Neural crest cell (in vitro differentiated cells): Measurements from ENCODE around the gene ZNF3. TPM values are rescaled to one million over a fixed set of nuclear protein-coding genes. Genes with fewer than 3 reads are reported as not detected.

ENCODE experiments used
- DNase-seq: peaks from one replicate; pipeline ENCODE4 v3.0.0; 2021; ENCODE audit warnings: low read depth, mixed read lengths, low spot score
- H3K27ac Mint-ChIP-seq: one replicate; pipeline ENCODE4 v1.8.0; 2021; ENCODE audit warnings: mild to moderate bottlenecking, mixed read lengths; ENCODE audit not compliant: unreplicated experiment
- H3K27me3 Mint-ChIP-seq: 2 replicates; pipeline ENCODE4 v1.8.0; 2021; ENCODE audit warnings: low read depth, mild to moderate bottlenecking, mixed read lengths
- H3K36me3 Mint-ChIP-seq: 2 replicates; pipeline ENCODE4 v1.8.0; 2021; ENCODE audit warnings: low read depth, mild to moderate bottlenecking, mixed read lengths
- H3K4me1 Mint-ChIP-seq: 2 replicates; pipeline ENCODE4 v1.8.0; 2021; ENCODE audit warnings: mixed read lengths
- H3K4me3 Mint-ChIP-seq: one replicate; pipeline ENCODE4 v1.8.0; 2021; ENCODE audit warnings: mild to moderate bottlenecking, mixed read lengths
- H3K9me3 Mint-ChIP-seq: 2 replicates; pipeline ENCODE4 v1.8.0; 2021; ENCODE audit warnings: mixed read lengths
- CTCF ChIP-seq: fragments of 200-600 bp; sonication (generic); conservative IDR thresholded peaks from 2 replicates; pipeline ENCODE4 v1.5.0; 2021; ENCODE audit warnings: antibody characterized with exemption, mild to moderate bottlenecking
- total RNA-seq: library from RNA; stranded (reverse); gene quantifications from 2 replicates; pipeline ENCODE4 v1.2.1, GENCODE V29; 2021

ZNF3 gene
- total RNA-seq, 1 donor from 2014 or later, result 67.1 TPM

- Mint-ChIP-seq H3K4me1 (peaks cover 16% of the 10 kb centered on the region), H3K4me3 (no peak overlapping the region), H3K27me3 (peaks cover 5% of the 10 kb centered on the region), H3K36me3 (peaks cover 9% of the 10 kb centered on the region), H3K9me3 (no peaks in the 10 kb centered on the region), H3K27ac (no peak overlapping the region)
- no peak for DNase-seq
- TF ChIP-seq CTCF, result no peak
Measured at GRCh38 chr7:100106633-100107032, 25.1 kb upstream of the ZNF3 start.

DNA sequence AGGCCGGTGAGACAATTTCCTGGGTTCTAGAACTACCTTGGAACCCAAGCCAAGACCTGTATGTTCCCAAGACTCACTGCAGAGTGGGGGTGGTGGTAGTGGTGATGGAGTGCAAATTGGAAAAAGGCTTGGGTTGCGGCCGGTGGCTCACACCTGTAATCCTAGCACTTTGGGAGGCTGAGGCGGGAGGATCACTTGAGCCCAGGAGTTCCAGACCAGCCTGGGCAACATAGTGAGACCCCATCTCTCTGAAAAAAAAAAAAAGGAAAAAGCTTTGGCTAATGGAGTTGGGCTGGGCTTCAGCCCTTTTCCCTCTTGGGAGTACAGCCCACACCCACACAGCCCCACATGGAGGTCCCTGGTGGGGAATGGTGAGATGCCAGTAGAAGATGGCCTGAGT is 24.0 kb upstream of the ZNF3 start:
- peak overlapping the region; percentile 20 for H3K27ac Mint-ChIP-seq
- peaks cover 22% of the 10 kb centered on the region for H3K4me1 Mint-ChIP-seq
- H3K36me3 Mint-ChIP-seq, result peaks cover 11% of the 10 kb centered on the region
- no peak for DNase-seq
- no peaks in the 10 kb centered on the region for H3K9me3 Mint-ChIP-seq
- no peak overlapping the region for H3K4me3 Mint-ChIP-seq
- H3K27me3 Mint-ChIP-seq, result peaks cover 11% of the 10 kb centered on the region
- TF ChIP-seq CTCF, result no peak

DNA sequence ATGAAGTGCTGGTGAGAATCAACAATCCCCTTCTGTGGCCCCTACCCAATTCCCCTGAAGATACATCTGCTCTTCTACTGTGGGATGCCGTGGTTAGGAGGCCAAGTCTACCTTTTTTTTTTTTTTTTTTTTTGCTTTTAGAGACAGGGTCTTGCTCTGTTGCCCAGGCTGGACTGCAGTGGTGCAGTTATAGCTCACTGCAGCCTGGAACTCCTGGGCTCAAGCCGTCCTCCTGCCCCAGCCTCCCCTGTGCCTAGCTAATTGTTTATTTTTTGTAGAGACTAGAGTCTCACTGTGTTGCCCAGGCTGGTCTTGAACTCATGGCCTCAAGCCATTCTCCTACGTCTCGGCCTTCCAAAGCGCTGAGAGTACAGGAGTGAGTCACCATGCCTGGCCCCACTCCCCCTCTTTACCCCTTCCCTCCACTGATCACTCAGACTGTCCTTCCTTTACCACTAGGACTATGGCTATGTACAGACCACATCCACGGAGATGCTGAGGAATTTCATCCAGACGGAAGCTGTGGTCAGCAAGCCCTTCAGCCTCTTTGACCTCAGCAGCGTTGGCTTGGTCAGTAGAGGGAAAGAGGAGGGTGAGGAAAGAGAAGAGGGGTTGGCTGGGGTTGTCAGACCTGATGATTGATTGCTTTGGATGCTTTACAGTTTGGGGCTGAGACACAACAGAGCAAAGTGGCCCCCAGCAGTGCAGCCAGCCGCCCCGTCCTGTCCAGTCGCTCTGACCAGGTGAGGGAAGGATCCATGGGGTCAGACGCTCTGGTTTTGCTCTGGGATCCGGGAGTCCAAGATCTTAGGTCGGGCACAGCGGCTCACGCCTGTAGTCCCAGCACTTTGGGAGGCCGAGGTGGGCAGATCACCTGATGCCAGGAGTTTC is 21.7 kb upstream of the ZNF3 start:
- DNase-seq, result no peak
- peaks cover 44% of the 10 kb centered on the region for H3K4me1 Mint-ChIP-seq
- H3K27me3 Mint-ChIP-seq, result peaks cover 18% of the 10 kb centered on the region
- no peak for TF ChIP-seq CTCF
- peaks cover 32% of the 10 kb centered on the region for H3K36me3 Mint-ChIP-seq
- peak overlapping the region; percentile 84 for H3K27ac Mint-ChIP-seq
- no peaks in the 10 kb centered on the region for H3K9me3 Mint-ChIP-seq
- H3K4me3 Mint-ChIP-seq, result peak overlapping the region; percentile 99

DNA sequence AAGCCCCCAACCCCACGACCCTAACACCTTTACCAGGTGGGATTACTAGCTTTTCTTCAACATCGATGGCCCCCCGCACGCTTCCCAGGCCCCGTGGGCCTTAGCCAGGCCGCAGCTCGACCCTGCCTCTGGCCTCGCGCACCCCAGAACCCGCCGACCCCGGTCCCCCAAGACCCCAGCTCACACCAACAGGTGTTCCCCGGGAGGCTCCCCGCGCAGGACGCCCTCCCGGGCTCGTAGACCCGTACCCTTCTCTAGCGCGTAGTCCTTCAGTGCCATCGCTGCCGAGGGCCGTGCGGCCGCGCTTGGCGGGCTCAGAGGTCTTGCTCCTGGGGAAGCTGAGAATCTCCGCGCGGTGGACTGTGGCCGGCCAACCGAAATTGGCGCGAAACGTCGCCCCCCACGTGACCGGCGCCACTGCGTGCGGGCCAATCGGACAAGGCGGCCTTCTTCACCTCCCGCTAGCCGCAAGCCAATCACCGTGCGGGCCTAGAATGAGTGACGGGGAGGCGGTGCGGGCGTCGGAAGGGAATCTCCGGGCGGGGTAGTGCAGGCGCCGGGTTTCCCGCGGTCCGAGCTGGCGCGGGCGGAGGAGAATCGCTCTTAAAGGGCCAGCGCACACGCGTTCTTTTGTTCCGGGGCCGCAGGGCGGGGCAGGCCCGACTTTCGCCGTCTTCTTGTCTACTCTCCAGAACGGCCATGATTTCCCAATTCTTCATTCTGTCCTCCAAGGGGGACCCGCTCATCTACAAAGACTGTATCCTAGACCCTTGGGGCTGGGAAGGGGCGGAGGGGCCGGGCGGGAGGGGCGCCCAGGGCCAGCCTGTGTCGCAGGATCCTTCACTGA is 19.7 kb upstream of the ZNF3 start, which contains the start of the genes AP4M1 and MCM7:
AP4M1 (plus strand) TSS at position 628 of the 847 bp plus-strand sequence; CDS start at position 700, 72 bp downstream.
MCM7 (minus strand) TSS at position 382 of the 847 bp plus-strand sequence; CDS start at position 279, 103 bp downstream.
- H3K9me3 Mint-ChIP-seq, result no peaks in the 10 kb centered on the region
- peaks cover 25% of the 10 kb centered on the region for H3K27me3 Mint-ChIP-seq
- DNase-seq, result peak; percentile 98
- H3K27ac Mint-ChIP-seq, result peak within 1 kb of the TSS; percentile 100
- H3K36me3 Mint-ChIP-seq, result peaks cover 41% of the 10 kb centered on the region
- TF ChIP-seq CTCF, result no peak
- peak within 1 kb of the TSS; percentile 99 for H3K4me3 Mint-ChIP-seq
- peaks cover 56% of the 10 kb centered on the region for H3K4me1 Mint-ChIP-seq

DNA sequence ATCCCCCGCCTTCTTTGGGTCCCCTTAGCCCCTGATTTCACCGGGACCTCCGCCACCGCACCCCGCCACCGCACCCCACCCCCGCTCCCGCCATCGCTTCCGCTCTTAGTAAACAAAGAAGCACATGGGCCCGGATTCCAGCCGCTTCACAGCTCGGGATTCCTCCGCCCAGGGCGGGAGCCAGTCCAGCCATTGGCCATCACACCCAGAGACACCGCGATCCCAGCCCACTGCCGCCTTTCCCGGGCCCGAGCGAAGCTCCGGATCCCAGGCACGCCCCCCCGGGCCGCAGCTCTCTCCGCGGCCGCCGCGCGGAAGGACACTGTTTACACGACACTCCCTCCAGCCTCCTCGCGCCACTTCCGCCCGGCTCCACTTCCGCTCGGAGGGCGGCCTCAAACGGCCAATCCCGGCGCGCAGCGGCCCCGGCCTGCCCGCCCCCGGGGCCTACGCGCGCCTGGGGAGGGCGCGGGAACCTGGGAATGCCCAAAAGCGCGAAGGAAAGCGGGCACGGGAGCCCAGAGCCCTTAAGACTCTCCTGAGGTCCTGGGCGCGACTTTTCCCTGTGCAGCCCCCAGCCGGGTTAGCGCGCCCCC is 19.0 kb upstream of the ZNF3 start:
- Mint-ChIP-seq H3K4me3 (peak overlapping the region; percentile 99), H3K27ac (peak overlapping the region; percentile 100), H3K27me3 (peaks cover 30% of the 10 kb centered on the region), H3K36me3 (peaks cover 46% of the 10 kb centered on the region), H3K4me1 (peaks cover 62% of the 10 kb centered on the region), H3K9me3 (no peaks in the 10 kb centered on the region)
- TF ChIP-seq CTCF, result no peak
- peak; percentile 86 for DNase-seq
